Osteoblast (primary cell): ENCODE data around the gene PCCA. TPM values are rescaled to one million over a fixed set of nuclear protein-coding genes. Genes with fewer than 3 reads are reported as not detected.
"Not testable (repeated sequence)": the region's sequence is repeated elsewhere in the genome, so short reads cannot be mapped to it uniquely, and the experiment has no call there.

Experiments
- DNase-seq: peaks from one replicate; pipeline ENCODE4 v3.0.0; 2011; ENCODE audit warnings: low spot score, mixed read lengths; ENCODE audit not compliant: insufficient read length; ENCODE audit errors: missing footprints
- H2AFZ ChIP-seq: 2 replicates; pipeline ENCODE4 v1.6.0; 2011; ENCODE audit warnings: mild to moderate bottlenecking, low read length
- H3K27ac ChIP-seq: 2 replicates; pipeline ENCODE4 v1.5.1; 2011; ENCODE audit warnings: mild to moderate bottlenecking, low read depth, low read length, moderate library complexity
- H3K27me3 ChIP-seq: 2 replicates; pipeline ENCODE4 v1.6.0; 2012; ENCODE audit warnings: mild to moderate bottlenecking, control low read depth, inconsistent platforms, low read length, moderate library complexity; ENCODE audit not compliant: insufficient read depth
- H3K36me3 ChIP-seq: 2 replicates; pipeline ENCODE4 v1.5.1; 2011; ENCODE audit warnings: mild to moderate bottlenecking, low read length, control low read depth, moderate library complexity; ENCODE audit not compliant: insufficient read depth
- H3K4me1 ChIP-seq: 2 replicates; pipeline ENCODE4 v1.5.1; 2011; ENCODE audit warnings: mild to moderate bottlenecking, low read length, control low read depth, moderate library complexity; ENCODE audit not compliant: insufficient read depth
- H3K4me2 ChIP-seq: 2 replicates; pipeline ENCODE4 v1.6.0; 2011; ENCODE audit warnings: mild to moderate bottlenecking, low read length; ENCODE audit not compliant: insufficient read depth
- H3K4me3 ChIP-seq: fragments of 200-600 bp; sonication (generic); 3 replicates; pipeline ENCODE4 v1.5.1; 2012; ENCODE audit warnings: mild to moderate bottlenecking, low read length, inconsistent platforms; ENCODE audit not compliant: insufficient read depth
- H3K79me2 ChIP-seq: 2 replicates; pipeline ENCODE4 v1.6.0; 2012; ENCODE audit warnings: mild to moderate bottlenecking, low read length, control low read depth, inconsistent platforms; ENCODE audit not compliant: insufficient read depth
- H3K9me3 ChIP-seq: 2 replicates; pipeline ENCODE4 v1.5.1; 2011; ENCODE audit warnings: low read depth, low read length, control low read depth
- H4K20me1 ChIP-seq: 2 replicates; pipeline ENCODE4 v1.6.0; 2012; ENCODE audit warnings: mild to moderate bottlenecking, low read length, control low read depth; ENCODE audit not compliant: insufficient read depth
- total RNA-seq: library from RNA; depleted of rRNA; stranded (reverse); fragments of >200 nt; gene quantifications from 2 replicates; pipeline ENCODE4 v1.2.3, GENCODE V29; 2012
- TF ChIP-seq, protein P1 (sequence below): IDR thresholded peaks from 2 replicates; pipeline ENCODE4 v1.5.1; 2011; ENCODE audit warnings: mild to moderate bottlenecking, low read depth, low read length, moderate library complexity; ENCODE audit errors: extremely low read depth

The PCCA gene
- total RNA-seq, 1 donor = 40.5 TPM

DNA sequence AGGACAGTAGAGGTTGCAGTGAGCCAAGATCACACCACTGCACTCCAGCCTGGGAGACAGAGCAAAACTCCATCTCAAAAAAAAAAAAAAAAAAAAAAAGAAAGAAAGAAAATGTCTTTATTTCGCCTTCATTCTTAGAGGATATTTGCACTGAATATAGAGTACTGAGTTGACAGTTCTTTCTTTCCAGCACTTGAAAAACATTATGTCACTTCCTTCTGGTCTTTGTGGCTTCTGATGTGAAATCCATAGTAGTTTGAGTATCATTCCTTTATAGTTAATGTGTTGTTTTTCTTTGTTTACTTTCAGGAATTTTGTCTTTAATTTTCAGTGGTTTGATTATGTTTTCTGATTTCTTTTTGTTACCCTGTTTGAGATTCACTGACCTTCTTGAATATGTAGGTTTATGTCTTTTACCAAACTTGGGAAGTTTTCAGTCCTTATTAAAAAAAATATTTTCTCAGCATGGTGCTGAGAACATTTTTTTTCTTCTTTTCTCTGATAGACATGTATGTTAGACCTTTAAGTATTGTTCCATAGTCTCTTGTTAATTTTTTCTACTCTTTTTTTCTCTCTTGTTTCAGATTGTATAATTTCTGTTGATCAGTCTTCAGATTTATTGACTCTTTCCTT lies 50.1 kb downstream of the PCCA start:
- Histone ChIP-seq H3K36me3 (no peaks in the 10 kb centered on the region), H3K9me3 (no peaks in the 10 kb centered on the region), H2AFZ (no peak overlapping the region), H4K20me1 (no peaks in the 10 kb centered on the region), H3K4me2 (no peak overlapping the region), H3K4me1 (peaks cover 3% of the 10 kb centered on the region), H3K27me3 (no peaks in the 10 kb centered on the region), H3K79me2 (peaks cover 4% of the 10 kb centered on the region), H3K4me3 (no peak overlapping the region), H3K27ac (no peak overlapping the region)
- peak; percentile 19 for DNase-seq
- TF ChIP-seq, protein P1, sequence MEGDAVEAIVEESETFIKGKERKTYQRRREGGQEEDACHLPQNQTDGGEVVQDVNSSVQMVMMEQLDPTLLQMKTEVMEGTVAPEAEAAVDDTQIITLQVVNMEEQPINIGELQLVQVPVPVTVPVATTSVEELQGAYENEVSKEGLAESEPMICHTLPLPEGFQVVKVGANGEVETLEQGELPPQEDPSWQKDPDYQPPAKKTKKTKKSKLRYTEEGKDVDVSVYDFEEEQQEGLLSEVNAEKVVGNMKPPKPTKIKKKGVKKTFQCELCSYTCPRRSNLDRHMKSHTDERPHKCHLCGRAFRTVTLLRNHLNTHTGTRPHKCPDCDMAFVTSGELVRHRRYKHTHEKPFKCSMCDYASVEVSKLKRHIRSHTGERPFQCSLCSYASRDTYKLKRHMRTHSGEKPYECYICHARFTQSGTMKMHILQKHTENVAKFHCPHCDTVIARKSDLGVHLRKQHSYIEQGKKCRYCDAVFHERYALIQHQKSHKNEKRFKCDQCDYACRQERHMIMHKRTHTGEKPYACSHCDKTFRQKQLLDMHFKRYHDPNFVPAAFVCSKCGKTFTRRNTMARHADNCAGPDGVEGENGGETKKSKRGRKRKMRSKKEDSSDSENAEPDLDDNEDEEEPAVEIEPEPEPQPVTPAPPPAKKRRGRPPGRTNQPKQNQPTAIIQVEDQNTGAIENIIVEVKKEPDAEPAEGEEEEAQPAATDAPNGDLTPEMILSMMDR = no peak

DNA sequence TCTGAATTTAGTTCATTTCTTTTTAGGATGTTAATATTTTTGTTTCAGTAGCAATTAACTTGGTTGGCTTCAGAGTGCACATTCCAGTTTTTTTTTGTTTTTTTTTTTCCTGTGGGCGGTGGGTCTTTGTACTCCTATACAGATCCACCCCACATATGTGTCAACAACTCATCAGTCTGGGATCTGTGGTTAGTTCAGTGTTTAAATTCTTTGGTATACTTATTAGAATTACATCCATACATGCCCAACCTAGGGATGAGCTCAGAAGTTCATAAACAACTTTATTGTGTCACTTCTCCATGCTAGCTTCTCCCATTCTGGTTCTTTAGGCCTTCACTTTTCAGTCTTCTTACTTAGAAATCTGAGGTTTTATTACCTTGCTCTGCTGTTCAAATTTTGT lies 50.9 kb downstream of the PCCA start:
- TF ChIP-seq, protein P1 = no peak
- Histone ChIP-seq H3K4me1 (peaks cover 3% of the 10 kb centered on the region), H3K4me2 (no peak overlapping the region), H3K79me2 (peaks cover 4% of the 10 kb centered on the region), H3K4me3 (no peak overlapping the region), H3K36me3 (no peaks in the 10 kb centered on the region), H3K27ac (no peak overlapping the region), H3K27me3 (no peaks in the 10 kb centered on the region), H2AFZ (no peak overlapping the region), H4K20me1 (no peaks in the 10 kb centered on the region), H3K9me3 (no peaks in the 10 kb centered on the region)
- DNase-seq = no peak

DNA sequence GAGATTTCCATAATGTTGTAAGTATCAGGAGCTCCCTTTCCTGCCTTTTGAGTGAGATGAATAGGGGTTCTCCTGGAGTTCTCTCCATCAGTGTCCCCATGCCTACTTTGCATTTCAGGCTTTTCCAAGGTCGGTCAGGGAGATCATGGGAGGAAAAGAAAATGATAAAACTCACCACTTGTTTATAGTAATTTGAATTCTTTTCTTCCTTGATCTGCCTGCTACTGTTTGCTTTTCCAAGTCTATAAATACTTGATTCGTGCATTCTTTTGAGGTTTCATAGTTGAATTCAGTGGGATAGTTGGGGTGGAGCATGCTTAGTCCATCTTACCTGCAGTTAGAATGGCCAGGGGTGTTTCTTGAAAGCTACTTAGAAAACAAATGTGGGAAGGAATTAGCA lies 51.5 kb downstream of the PCCA start:
- Histone ChIP-seq H2AFZ (no peak overlapping the region), H3K4me3 (no peak overlapping the region), H3K4me2 (no peak overlapping the region), H3K27me3 (no peaks in the 10 kb centered on the region), H3K79me2 (peaks cover 4% of the 10 kb centered on the region), H3K4me1 (peaks cover 3% of the 10 kb centered on the region), H3K9me3 (no peaks in the 10 kb centered on the region), H3K36me3 (no peaks in the 10 kb centered on the region), H4K20me1 (no peaks in the 10 kb centered on the region), H3K27ac (no peak overlapping the region)
- TF ChIP-seq, protein P1 = no peak
- DNase-seq = no peak

DNA sequence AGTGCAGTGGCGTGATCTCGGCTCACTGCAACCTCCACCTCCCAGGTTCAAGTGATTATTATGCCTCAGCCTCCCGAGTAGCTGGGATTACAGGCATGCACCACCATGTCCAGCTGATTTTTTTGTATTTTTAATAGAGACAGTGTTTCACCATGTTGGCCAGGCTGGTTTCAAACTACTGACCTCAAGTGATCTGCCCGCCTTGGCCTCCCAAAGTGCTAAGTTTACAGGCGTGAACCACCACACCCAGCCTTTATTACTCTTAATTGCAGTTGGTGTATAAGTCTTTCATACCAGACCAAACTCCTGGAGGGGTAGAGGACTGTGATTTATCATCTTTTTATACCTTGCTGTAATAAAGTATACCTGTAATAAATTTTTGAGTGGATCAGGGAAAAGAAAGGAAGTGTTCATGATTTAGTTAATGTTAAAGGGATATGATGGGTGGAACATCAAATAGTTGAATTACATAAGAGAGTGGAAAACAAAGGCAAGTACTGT lies 52.6 kb downstream of the PCCA start:
- not testable (repeated sequence) for H3K79me2 ChIP-seq, H2AFZ ChIP-seq, H4K20me1 ChIP-seq, H3K9me3 ChIP-seq, H3K4me3 ChIP-seq, H3K4me2 ChIP-seq, H3K4me1 ChIP-seq, DNase-seq, H3K27me3 ChIP-seq, H3K36me3 ChIP-seq, H3K27ac ChIP-seq
